H1 (cell line): Measurements from ENCODE around the gene TP53I11. TPM values are rescaled to one million over a fixed set of nuclear protein-coding genes. Genes with fewer than 3 reads are reported as not detected.
A peak's percentile ranks its signal among the peaks of the same experiment; 100 is the strongest.

Experiments used
- CTCF ChIA-PET: fragments of 300-600 bp; sonication (Branson Sonifier 250); formaldehyde crosslinking; loops from one replicate; lab custom pipeline; 2021; ENCODE audit not compliant: partially characterized antibody; lab: Charles Lee
- POLR2A ChIA-PET: fragments of 300-600 bp; sonication (Branson Sonifier 250); formaldehyde crosslinking; loops from one replicate; lab custom pipeline; 2021; ENCODE audit warnings: inconsistent platforms; ENCODE audit not compliant: partially characterized antibody; lab: Charles Lee
- DNase-seq, 2 experiments: peaks; one replicate each; pipeline versions ENCODE4 v3.0.0 to v3.0.0-alpha.2; 2010 to 2022; ENCODE audit warnings: low spot score in 2 of 2, low read depth in 1 of 2, mixed read lengths in 1 of 2
- FAIRE-seq: peaks from 2 replicates; lab custom pipeline; 2011; peaks lifted over from hg19 to GRCh38; lab: Jason Lieb, UNC
- H2AFZ ChIP-seq: 2 replicates; pipeline ENCODE4 v1.8.1; 2012; ENCODE audit warnings: low read length, inconsistent platforms
- H2AK5ac ChIP-seq: 2 replicates; pipeline ENCODE4 v1.6.1; 2013; ENCODE audit warnings: low read depth, low read length
- H2BK120ac ChIP-seq: replicated peaks from 2 replicates; pipeline ENCODE3; 2013; ENCODE audit warnings: low read depth, low read length, inconsistent platforms
- H2BK12ac ChIP-seq: 2 replicates; pipeline ENCODE4 v1.6.1; 2013; ENCODE audit warnings: low read depth, low read length
- H2BK15ac ChIP-seq: 2 replicates; pipeline ENCODE4 v1.6.1; 2013; ENCODE audit warnings: low read length
- H2BK20ac ChIP-seq: 2 replicates; pipeline ENCODE4 v1.6.1; 2013; ENCODE audit warnings: low read length
- H2BK5ac ChIP-seq: 2 replicates; pipeline ENCODE4 v1.6.1; 2013; ENCODE audit warnings: low read depth, low read length
- H3K14ac ChIP-seq: 2 replicates; pipeline ENCODE4 v1.6.1; 2013; ENCODE audit warnings: inconsistent platforms; ENCODE audit not compliant: insufficient read length
- H3K18ac ChIP-seq: 2 replicates; pipeline ENCODE4 v1.6.1; 2013; ENCODE audit warnings: low read length; ENCODE audit errors: extremely low read depth
- H3K23ac ChIP-seq: 2 replicates; pipeline ENCODE4 v1.6.1; 2013; ENCODE audit warnings: inconsistent platforms; ENCODE audit not compliant: insufficient read length
- H3K23me2 ChIP-seq: 2 replicates; pipeline ENCODE4 v1.6.1; 2013; ENCODE audit warnings: low read depth, low read length
- H3K27ac ChIP-seq: 2 replicates; pipeline ENCODE4 v1.6.1; 2011; ENCODE audit warnings: low read depth, low read length, inconsistent platforms
- H3K27me3 ChIP-seq, 4 experiments: replicated peaks in 1 of 4; 1 replicate in 1 of 4; 2 replicates in 3 of 4; pipeline versions ENCODE4 v1.6.1 to v1.8.1; 2011 to 2013; ENCODE audit warnings: low read length in 3 of 4, mild to moderate bottlenecking in 3 of 4, inconsistent platforms in 2 of 4, mixed read lengths in 2 of 4, moderate library complexity in 1 of 4; ENCODE audit not compliant: control insufficient read depth in 3 of 4, insufficient read depth in 3 of 4; ENCODE audit errors: extremely low read depth in 1 of 4
- H3K36me3 ChIP-seq, 4 experiments: 2 replicates each; pipeline versions ENCODE4 v1.6.1 to v1.8.1; 2011 to 2013; ENCODE audit warnings: mild to moderate bottlenecking in 4 of 4, low read length in 3 of 4, moderate library complexity in 2 of 4, control low read depth in 1 of 4, inconsistent platforms in 1 of 4; ENCODE audit not compliant: insufficient read depth in 4 of 4, control insufficient read depth in 2 of 4
- H3K4ac ChIP-seq: replicated peaks from 2 replicates; pipeline ENCODE3; 2013; ENCODE audit warnings: low read length, low read depth, mixed read lengths, inconsistent platforms; ENCODE audit not compliant: insufficient read length
- H3K4me1 ChIP-seq, 4 experiments: replicated peaks in 1 of 4; 1 replicate in 1 of 4; 2 replicates in 3 of 4; pipeline versions ENCODE4 v1.6.1 to v1.8.1; 2011 to 2013; ENCODE audit warnings: low read length in 3 of 4, inconsistent platforms in 2 of 4, mixed read lengths in 1 of 4; ENCODE audit not compliant: insufficient read depth in 4 of 4, control insufficient read depth in 3 of 4
- H3K4me2 ChIP-seq, 2 experiments: 2 replicates each; pipeline versions ENCODE4 v1.6.1 to v1.8.1; 2011 to 2013; ENCODE audit warnings: low read depth in 2 of 2, low read length in 2 of 2, control low read depth in 1 of 2, inconsistent platforms in 1 of 2, mild to moderate bottlenecking in 1 of 2; ENCODE audit not compliant: insufficient read depth in 1 of 2
- H3K4me3 ChIP-seq, 4 experiments: fragments of 200-600, 300-600 bp in 1 of 4; sonication (generic), shearing (Covaris generic), sonication (Bioruptor Twin) in 1 of 4; 2 replicates each; pipeline versions ENCODE4 v1.5.1 to v1.8.1; 2011 to 2016; ENCODE audit warnings: low read length in 4 of 4, low read depth in 3 of 4, control low read depth in 2 of 4, inconsistent platforms in 2 of 4, mild to moderate bottlenecking in 2 of 4, mixed read lengths in 1 of 4, moderate library complexity in 1 of 4; ENCODE audit not compliant: insufficient read depth in 2 of 4; ENCODE audit errors: extremely low read depth in 1 of 4
- H3K56ac ChIP-seq: replicated peaks from 2 replicates; pipeline ENCODE3; 2013; ENCODE audit warnings: low read depth, mild to moderate bottlenecking, mixed read lengths, low read length, inconsistent platforms; ENCODE audit not compliant: insufficient read length
- H3K79me1 ChIP-seq: 2 replicates; pipeline ENCODE4 v1.6.1; 2013; ENCODE audit warnings: low read depth, low read length, control low read depth
- H3K79me2 ChIP-seq, 2 experiments: 2 replicates each; pipeline versions ENCODE4 v1.6.1 to v1.8.1; 2012 to 2013; ENCODE audit warnings: low read length in 2 of 2, mild to moderate bottlenecking in 2 of 2, inconsistent platforms in 1 of 2; ENCODE audit not compliant: insufficient read depth in 2 of 2, control insufficient read depth in 1 of 2
- H3K9ac ChIP-seq, 4 experiments: replicated peaks in 1 of 4; 1 replicate in 1 of 4; 2 replicates in 3 of 4; pipeline versions ENCODE4 v1.6.1 to v1.8.1; 2011 to 2013; ENCODE audit warnings: low read depth in 3 of 4, low read length in 3 of 4, control low read depth in 2 of 4, mild to moderate bottlenecking in 2 of 4, moderate library complexity in 2 of 4, inconsistent platforms in 1 of 4; ENCODE audit errors: extremely low read depth in 1 of 4
- H3K9me3 ChIP-seq, 2 experiments: 2 replicates each; pipeline versions ENCODE4 v1.6.1 to v1.8.1; 2012 to 2013; ENCODE audit warnings: mild to moderate bottlenecking in 2 of 2, moderate library complexity in 2 of 2, control low read depth in 1 of 2, inconsistent platforms in 1 of 2, low read depth in 1 of 2, low read length in 1 of 2, mixed read lengths in 1 of 2; ENCODE audit not compliant: insufficient read depth in 2 of 2
- H4K20me1 ChIP-seq, 2 experiments: replicated peaks in 1 of 2; 2 replicates each; pipeline versions ENCODE3 to v1.8.1; 2011 to 2013; ENCODE audit warnings: inconsistent platforms in 2 of 2, low read length in 2 of 2, mild to moderate bottlenecking in 1 of 2; ENCODE audit not compliant: insufficient read depth in 2 of 2, control insufficient read depth in 1 of 2
- H4K5ac ChIP-seq: 2 replicates; pipeline ENCODE4 v1.6.1; 2013; ENCODE audit warnings: low read length, low read depth, mixed read lengths, inconsistent platforms; ENCODE audit not compliant: insufficient read length
- H4K8ac ChIP-seq: 2 replicates; pipeline ENCODE4 v1.8.0; 2013; ENCODE audit warnings: mild to moderate bottlenecking, moderate library complexity, low read length, inconsistent platforms; ENCODE audit not compliant: insufficient read depth; ENCODE audit errors: extremely low read depth
- H4K91ac ChIP-seq: replicated peaks from 2 replicates; pipeline ENCODE3; 2013; ENCODE audit warnings: low read length, mixed read lengths, inconsistent platforms; ENCODE audit not compliant: insufficient read length
- ATF2 ChIP-seq: IDR thresholded peaks from 2 replicates; pipeline ENCODE4 v1.6.1; 2012; ENCODE audit warnings: low read length, inconsistent platforms
- ATF3 ChIP-seq: IDR thresholded peaks from 2 replicates; pipeline ENCODE4 v1.6.1; 2011; ENCODE audit warnings: low read depth, mild to moderate bottlenecking, low read length; ENCODE audit not compliant: insufficient read depth
- FOSL1 ChIP-seq: IDR thresholded peaks from 2 replicates; pipeline ENCODE4 v1.6.1; 2011; ENCODE audit warnings: mild to moderate bottlenecking, low read depth, low read length, moderate library complexity; ENCODE audit not compliant: insufficient read depth
- HDAC2 ChIP-seq, 2 experiments: fragments of 300-600 bp in 1 of 2; sonication (generic) in 1 of 2; IDR thresholded peaks; 2 replicates each; pipeline ENCODE4 v1.6.1; 2011 to 2012; ENCODE audit warnings: low read depth in 2 of 2, low read length in 2 of 2, mild to moderate bottlenecking in 2 of 2, moderate library complexity in 2 of 2, borderline replicate concordance in 1 of 2, inconsistent platforms in 1 of 2
- KDM1A ChIP-seq: fragments of 200-600, 300-600 bp; sonication (generic); IDR thresholded peaks from 2 replicates; pipeline ENCODE4 v1.7.1; 2016; ENCODE audit warnings: mild to moderate bottlenecking, low read length, borderline replicate concordance
- NANOG ChIP-seq: IDR thresholded peaks from 2 replicates; pipeline ENCODE4 v1.6.1; 2011; ENCODE audit warnings: low read length, low read depth, mild to moderate bottlenecking, inconsistent platforms; ENCODE audit not compliant: insufficient read depth, poor library complexity, severe bottlenecking
- POLR2A ChIP-seq, 2 experiments: IDR thresholded peaks; 1 replicate in 1 of 2; 2 replicates in 1 of 2; pipeline ENCODE4 v1.6.1; 2011; ENCODE audit warnings: low read depth in 2 of 2, low read length in 2 of 2, mild to moderate bottlenecking in 2 of 2; ENCODE audit errors: control extremely low read depth in 1 of 2
- TBP ChIP-seq: IDR thresholded peaks from 2 replicates; pipeline ENCODE4 v1.6.1; 2011; ENCODE audit warnings: low read depth, low read length, improper control_type of control experiment
- TCF12 ChIP-seq: IDR thresholded peaks from 2 replicates; pipeline ENCODE4 v1.6.1; 2011; ENCODE audit warnings: low read depth, mild to moderate bottlenecking, low read length
- WGBS, 2 experiments: shearing (Covaris generic) in 1 of 2; methylation state at CpG; one replicate each; pipeline versions ENCODE4 v1.1.6 to v1.1.7; 2013 to 2015; ENCODE audit warnings: low lambda C conversion rate in 2 of 2, mixed read lengths in 2 of 2, inconsistent platforms in 1 of 2, low coverage in 1 of 2, missing lambda C conversion rate in 1 of 2; ENCODE audit not compliant: insufficient replicate concordance in 2 of 2, insufficient coverage in 1 of 2, insufficient read length in 1 of 2; ENCODE audit errors: extremely low coverage in 1 of 2, missing lambda C conversion rate in 1 of 2; 5-methylcytosine and 5-hydroxymethylcytosine counted together
- polyA plus RNA-seq, 7 experiments: library from polyadenylated mRNA; depleted of rRNA in 3 of 7; stranded (reverse) in 5 of 7; unstranded in 2 of 7; fragments of >200 nt in 5 of 7; fragments of 200-250 nt in 2 of 7; gene quantifications; 1 replicate in 5 of 7; 2 replicates in 1 of 7; 4 replicates in 1 of 7; pipeline versions ENCODE4 v1.2.1 to v1.2.3, GENCODE V29; 2011 to 2013; ENCODE audit warnings: missing spikeins in 2 of 7, mixed read lengths in 2 of 7
- total RNA-seq: library from RNA; stranded (reverse); fragmentation: NEBNext Ultra II Directional; extraction: Animal tissue kit (Norgen Biotek cat#: 25700); gene quantifications from 2 replicates; pipeline ENCODE4 v1.2.1, GENCODE V29; 2021

The TP53I11 gene
- total and polyA plus RNA-seq, 2 of the 8 experiments (the other 6 are each of a cell fraction or from before 2014, with no cell fraction given), result 34.0 to 46.3 TPM

GRCh38 chr11:44971185-44971584, 20.5 kb upstream of the TP53I11 start:
- Histone ChIP-seq H3K4me2 (no peak overlapping the region), H2BK12ac (no peak overlapping the region), H3K9ac (no peak overlapping the region), H3K27ac (no peak overlapping the region), H2AK5ac (no peak overlapping the region), H2BK20ac (no peak overlapping the region), H3K79me1 (no peaks in the 10 kb centered on the region), H2BK5ac (no peak overlapping the region), H3K14ac (no peak overlapping the region), H3K9me3 (no peaks in the 10 kb centered on the region), H2AFZ (no peak overlapping the region), H3K4ac (no peak overlapping the region), H4K8ac (no peak overlapping the region), H4K5ac (no peak overlapping the region), H2BK120ac (no peak overlapping the region), H3K4me3 (no peak overlapping the region), H4K20me1 (no peaks in the 10 kb centered on the region), H4K91ac (no peak overlapping the region), H2BK15ac (peak overlapping the region; percentile 25; the same call in 1 of the 2 replicates), H3K36me3 (no peaks in the 10 kb centered on the region), H3K79me2 (no peaks in the 10 kb centered on the region), H3K56ac (no peak overlapping the region), H3K18ac (no peak overlapping the region), H3K23me2 (no peaks in the 10 kb centered on the region), H3K4me1 (peaks cover 0 to 14% (median 5%) of the 10 kb centered on the region in 4 experiments; a peak in 6 of 7 replicates), H3K23ac (no peak overlapping the region), H3K27me3 (no peaks in the 10 kb centered on the region; a peak in 2 of 7 replicates)
- no peak for DNase-seq
- 93% methylated on average over 9 of the region's 10 CpGs; no CpG with 5 or more reads in 1 of the 2 experiments for WGBS, 2 experiments
- POLR2A ChIA-PET, result interaction anchor here (0.7 kb wide), 1 partner anchor 11 kb away, joined by 3 read pairs; no protein-coding TSS in a partner anchor
- no peak for TF ChIP-seq KDM1A
- TF ChIP-seq HDAC2 (IDR thresholded peaks at IDR 0.05; ENCODE audit: borderline replicate concordance in 1 of 2, low read depth in 2 of 2, low read length in 2 of 2), result no peak
- no peak for TF ChIP-seq POLR2A (IDR thresholded peaks at IDR 0.05; ENCODE audit: control extremely low read depth in 1 of 2, low read depth in 2 of 2, low read length in 2 of 2)
- TF ChIP-seq TCF12, result no peak
- no peak for TF ChIP-seq ATF2
- TF ChIP-seq FOSL1, result no peak
- no peak for TF ChIP-seq ATF3
- no peak for TF ChIP-seq NANOG
- TF ChIP-seq TBP, result no peak
- FAIRE-seq, result no peak
- CTCF ChIA-PET, result interaction anchor here (1.2 to 38.2 kb wide), 3 partner anchors 11 to 34 kb away, joined by 3 to 731 read pairs (median 261); no protein-coding TSS in a partner anchor
